WTC11 (cell line): Measurements from ENCODE around the gene CTNNA2.

Source experiments
- CTCF ChIP-seq: fragments of 200-600 bp; IDR thresholded peaks from 2 replicates; pipeline ENCODE4 v1.8.0; 2022; ENCODE audit warnings: antibody characterized with exemption
- E2F1 ChIP-seq: sonication (generic); formaldehyde crosslinking; IDR thresholded peaks from 2 replicates; pipeline ENCODE4 v1.8.0; 2022; ENCODE audit warnings: mild to moderate bottlenecking, missing genetic modification reagents
- MAX ChIP-seq: sonication (generic); formaldehyde crosslinking; IDR thresholded peaks from 2 replicates; pipeline ENCODE4 v1.8.0; 2022; ENCODE audit warnings: mild to moderate bottlenecking, missing genetic modification reagents
- MLX ChIP-seq: sonication (generic); formaldehyde crosslinking; IDR thresholded peaks from 2 replicates; pipeline ENCODE4 v1.8.1; 2023; ENCODE audit warnings: mild to moderate bottlenecking, missing genetic modification reagents, moderate library complexity
- NFATC4 ChIP-seq: fragments of 250-450 bp; sonication (Bioruptor Pico); IDR thresholded peaks from 2 replicates; pipeline ENCODE4 v1.9.0; 2021; ENCODE audit warnings: mild to moderate bottlenecking
- TCF7 ChIP-seq: sonication (generic); formaldehyde crosslinking; IDR thresholded peaks from 2 replicates; pipeline ENCODE4 v1.8.0; 2022; ENCODE audit warnings: mild to moderate bottlenecking, low read depth, missing genetic modification reagents, moderate library complexity
- TEAD4 ChIP-seq: sonication (generic); formaldehyde crosslinking; IDR thresholded peaks from 2 replicates; pipeline ENCODE4 v1.8.0; 2022; ENCODE audit warnings: mild to moderate bottlenecking, missing genetic modification reagents
- USF2 ChIP-seq: sonication (generic); formaldehyde crosslinking; IDR thresholded peaks from 2 replicates; pipeline ENCODE4 v1.8.1; 2023; ENCODE audit warnings: mild to moderate bottlenecking, missing genetic modification reagents, moderate library complexity

GRCh38 chr2:79960035-79960434, 447.2 kb downstream of the CTNNA2 start:
- TF ChIP-seq CTCF: no peak
- TF ChIP-seq TEAD4 (CRISPR knock-in tag): no peak
- TF ChIP-seq USF2: no peak
- TF ChIP-seq MAX (CRISPR knock-in tag): no peak
- TF ChIP-seq NFATC4: no peak
- no peak for TF ChIP-seq E2F1 (CRISPR knock-in tag)
- TF ChIP-seq MLX (CRISPR knock-in tag): no peak
- no peak for TF ChIP-seq TCF7 (CRISPR knock-in tag)
